GM21528 (cell line): ENCODE data around the gene EXOC4.

Experiments
- ATAC-seq: cut with Tn5 transposase; IDR thresholded peaks from one replicate; pipeline ENCODE4 v1.9.1; 2021; ENCODE audit warnings: mild to moderate bottlenecking, moderate library complexity; ENCODE audit not compliant: unreplicated experiment, low FRiP score

EXOC4 gene

DNA sequence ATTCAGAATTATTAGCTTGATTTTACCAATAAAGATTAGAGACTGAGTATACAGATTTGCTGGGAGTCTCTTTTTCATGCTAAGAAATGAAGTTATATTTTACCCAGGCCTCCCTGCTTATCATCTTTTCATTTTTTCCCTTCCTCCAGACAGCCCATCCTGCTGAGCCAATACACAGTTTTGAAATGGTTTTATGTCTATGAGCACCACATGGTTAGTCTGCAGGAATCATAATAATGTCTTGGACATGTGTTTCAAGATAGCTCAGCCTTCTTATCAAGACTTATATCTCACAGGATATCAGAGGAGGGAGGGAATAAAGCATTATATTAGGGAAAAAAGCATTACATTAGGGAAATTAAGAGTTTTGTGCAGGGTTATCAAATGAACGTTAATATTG is 157.1 kb downstream of the EXOC4 start:
- ATAC-seq = no peak

DNA sequence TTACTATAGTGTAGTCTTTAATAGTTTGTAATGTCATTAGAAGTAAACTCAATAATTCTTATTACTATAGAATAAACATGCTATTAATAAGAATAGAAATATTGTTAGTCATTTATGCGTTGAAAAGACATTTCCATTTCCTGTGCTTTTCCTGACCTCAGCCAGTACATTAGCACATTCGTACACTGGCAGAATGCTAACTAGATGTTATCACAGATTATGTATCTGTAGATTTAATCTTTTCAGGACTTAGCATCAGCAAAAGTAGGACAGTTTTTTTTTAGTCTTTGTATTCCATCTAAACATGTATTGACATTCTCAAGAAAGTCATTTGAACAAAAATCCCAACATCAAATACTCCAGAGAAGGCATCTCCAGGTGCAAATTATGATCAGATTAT is 158.5 kb downstream of the EXOC4 start:
- ATAC-seq = no peak

DNA sequence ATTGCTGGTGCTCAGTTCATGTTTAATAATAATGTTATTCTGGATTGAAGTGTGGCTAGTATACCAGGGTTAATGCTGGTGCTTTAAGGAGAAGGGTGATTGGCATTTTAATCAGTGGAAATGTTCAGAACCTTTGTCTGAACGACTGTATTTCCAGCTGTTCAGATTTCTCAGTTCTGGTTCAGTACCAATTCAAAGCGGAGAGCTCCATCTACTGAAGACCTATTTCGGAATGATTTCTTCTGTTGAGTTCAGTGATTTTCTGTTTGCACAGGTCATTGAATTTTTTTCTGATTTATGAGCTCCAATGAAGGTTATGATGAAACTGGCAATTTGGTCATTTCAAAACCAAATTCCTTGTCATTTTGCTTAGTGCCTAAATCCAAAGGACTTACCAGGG is 160.1 kb downstream of the EXOC4 start:
- no peak for ATAC-seq

GRCh38 chr7:133419041-133419440 is 166.2 kb downstream of the EXOC4 start:
- no peak for ATAC-seq

DNA sequence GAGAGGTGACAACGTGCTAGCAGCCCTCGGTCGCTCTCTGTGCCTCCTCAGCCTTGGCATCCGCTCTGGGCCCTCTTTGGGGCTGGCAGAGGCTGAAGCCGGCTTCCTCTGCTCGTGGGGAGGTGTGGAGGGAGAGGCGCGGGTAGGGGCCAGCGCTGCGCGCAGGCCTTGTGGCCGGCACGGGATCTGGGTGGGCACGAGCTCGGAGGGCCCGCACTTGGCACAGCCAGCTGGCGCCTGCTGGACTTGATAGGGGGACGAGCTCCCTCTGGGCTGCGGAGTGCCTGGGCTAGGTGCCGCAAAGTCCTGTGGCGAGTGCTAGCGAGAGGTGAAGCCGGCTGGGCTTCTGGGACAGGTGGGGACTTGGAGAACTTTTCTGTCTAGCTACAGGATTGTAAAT is 170.7 kb downstream of the EXOC4 start:
- ATAC-seq = no peak

DNA sequence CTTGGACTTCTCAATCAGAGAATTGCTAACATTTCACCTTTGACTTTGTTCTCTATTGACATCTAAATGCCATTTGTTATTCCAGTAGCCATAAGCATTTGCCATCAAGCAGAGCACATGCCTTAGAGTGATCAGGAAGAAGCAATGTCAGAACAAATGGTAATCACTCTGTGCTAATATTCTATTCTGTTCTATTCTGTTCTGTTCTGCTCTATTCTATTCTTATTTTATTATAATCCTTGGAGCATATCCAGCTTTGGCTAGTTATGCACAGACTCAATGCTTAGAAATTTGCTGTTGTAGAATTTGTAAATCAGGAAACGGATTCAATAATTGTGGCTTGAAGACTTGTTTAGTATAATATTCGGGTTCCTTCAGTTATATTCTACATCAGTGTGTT is 175.4 kb downstream of the EXOC4 start:
- no peak for ATAC-seq

DNA sequence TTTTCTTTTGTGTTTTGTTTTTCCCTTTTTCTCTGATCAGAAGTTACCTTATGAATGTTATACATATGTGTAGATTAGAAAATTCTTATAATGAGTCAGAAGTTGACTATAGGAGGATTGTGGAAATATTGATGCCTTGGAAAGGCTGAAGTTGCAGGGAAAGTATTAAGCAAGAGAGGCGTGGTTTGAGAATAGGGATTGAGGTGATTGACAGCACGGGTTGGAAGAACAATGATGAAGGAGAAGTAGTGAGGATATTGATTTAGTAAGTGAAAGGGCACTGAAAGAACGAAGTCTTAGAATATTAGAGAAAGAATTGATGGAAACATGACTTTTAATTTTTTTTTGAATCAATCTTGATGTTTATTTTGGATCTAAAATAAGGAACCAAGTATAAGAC is 176.0 kb downstream of the EXOC4 start:
- ATAC-seq = no peak

DNA sequence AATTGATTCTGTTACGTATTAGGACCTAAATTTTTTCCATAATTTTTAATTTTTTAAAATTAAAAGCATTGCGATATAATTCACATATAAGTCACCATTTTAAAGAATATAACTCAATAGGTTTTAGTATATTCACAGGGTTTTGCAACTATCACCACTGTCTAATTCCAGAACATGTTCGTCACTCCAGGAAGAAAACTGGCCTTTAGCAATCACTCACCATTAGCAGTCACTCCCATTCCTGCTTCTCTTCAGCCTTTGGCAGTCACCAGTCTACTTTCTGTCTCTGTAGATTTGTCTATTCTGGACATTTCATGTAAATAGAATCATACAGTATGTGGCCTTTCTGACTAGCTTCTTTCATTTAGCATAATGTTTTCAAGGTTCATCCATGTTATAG is 176.5 kb downstream of the EXOC4 start:
- ATAC-seq = no peak

- ATAC-seq = no peak
These were observed 178.4 kb downstream of the EXOC4 start for GRCh38 chr7:133431134-133431724.

DNA sequence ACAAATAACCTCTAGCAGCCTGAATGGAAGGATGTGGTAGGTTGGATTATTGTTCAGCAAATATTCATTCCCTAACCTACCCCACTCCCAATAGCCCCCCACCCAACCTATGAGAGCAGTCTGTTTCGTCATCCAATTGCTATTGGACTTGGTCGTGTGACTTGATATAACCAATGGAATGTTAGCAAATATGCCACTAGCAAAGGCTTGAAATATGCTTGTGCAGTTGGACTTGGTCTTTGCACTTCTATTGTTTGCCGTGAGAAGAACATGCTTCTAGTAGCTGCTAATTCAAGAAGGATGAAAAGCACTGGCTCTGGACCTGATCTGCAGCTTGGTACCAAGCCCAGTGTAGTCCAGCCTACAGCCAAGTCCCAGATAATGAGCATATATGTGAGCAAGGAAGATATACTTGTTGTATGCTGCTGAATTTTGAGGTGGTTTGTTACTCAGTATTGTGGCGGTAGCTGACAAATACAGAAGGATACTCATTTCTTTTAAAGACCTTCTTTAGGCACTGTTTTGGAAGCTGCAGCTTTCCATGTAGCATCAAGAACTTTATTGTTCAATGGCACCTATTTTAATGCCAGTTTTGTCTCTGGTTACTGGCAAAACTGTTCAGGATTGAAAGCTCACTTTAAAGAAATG is 180.4 kb downstream of the EXOC4 start:
- no peak for ATAC-seq

DNA sequence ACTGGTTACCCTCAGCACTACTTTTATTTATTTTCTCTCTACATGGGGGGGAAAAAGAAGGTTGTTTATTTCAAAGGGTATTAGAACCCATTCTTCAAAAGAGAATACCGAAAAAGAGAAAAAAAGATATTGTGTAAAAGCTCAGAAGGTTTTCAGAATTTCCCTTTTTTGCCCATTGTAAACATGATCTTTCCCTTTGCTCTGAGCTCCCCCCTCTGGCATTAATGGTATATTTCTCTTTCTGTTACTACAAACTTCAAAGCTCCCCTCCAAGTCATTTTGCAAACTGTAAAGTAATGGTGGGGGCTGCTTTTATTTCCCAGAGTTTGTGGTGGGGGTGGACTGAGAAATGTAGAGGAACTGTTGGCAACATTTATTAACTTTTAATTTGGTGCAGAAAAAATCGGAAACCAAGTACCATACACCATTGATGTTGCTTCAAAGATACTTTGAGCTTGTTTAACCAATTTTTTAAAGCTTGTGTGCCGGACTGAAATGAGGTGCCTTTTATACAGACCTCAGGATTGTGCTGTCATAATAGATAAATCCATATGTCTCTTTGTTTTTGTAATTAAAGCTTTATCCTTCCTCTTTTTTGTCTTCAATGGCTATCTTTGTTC is 181.5 kb downstream of the EXOC4 start:
- no peak for ATAC-seq

DNA sequence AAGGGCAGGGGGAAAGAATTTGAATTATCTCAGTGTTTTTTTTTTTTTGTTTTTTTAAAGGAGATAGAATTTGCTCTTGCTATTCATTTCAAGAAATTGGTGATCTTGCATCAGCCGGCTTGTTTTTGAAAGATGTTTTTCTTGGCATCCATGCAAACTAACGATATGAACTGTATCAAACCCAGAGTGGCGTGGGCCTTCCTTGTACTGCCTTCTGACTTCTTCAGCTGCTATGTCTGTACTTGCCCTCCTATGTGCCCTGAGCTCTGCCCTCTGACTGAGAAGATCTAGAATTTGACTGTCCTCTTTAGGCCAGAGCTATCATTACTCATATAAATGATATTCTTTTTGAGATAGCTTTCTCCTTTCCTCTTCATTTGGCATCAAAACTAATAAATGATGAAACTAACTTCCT is 183.1 kb downstream of the EXOC4 start:
- ATAC-seq = no peak

- ATAC-seq = no peak
These were observed 184.7 kb downstream of the EXOC4 start for GRCh38 chr7:133437544-133437943.

- no peak for ATAC-seq
These were observed 189.9 kb downstream of the EXOC4 start for GRCh38 chr7:133442818-133443217.

- no peak for ATAC-seq
These were observed 192.7 kb downstream of the EXOC4 start for GRCh38 chr7:133445617-133446016.

DNA sequence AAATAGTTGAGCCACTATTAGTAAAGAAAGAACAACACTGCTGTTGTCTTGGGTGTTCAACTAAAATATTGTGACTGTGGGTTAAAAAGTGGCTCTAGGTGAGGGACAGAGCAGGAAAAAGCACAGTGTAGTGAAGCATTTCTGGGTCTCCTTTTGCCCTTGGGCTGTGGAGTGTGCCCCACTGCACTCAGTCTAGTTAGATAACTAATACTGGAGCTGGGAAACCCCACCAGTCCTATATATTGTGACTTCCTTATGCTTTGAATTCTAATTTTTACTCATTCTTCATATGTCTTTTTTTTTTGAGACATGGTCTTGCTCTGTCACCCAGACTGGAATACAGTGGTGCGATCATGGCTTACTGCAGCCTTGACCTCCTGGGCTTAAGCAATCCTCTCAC is 195.1 kb downstream of the EXOC4 start:
- no peak for ATAC-seq

GRCh38 chr7:133452577-133452976 is 199.7 kb downstream of the EXOC4 start:
- ATAC-seq = no peak

DNA sequence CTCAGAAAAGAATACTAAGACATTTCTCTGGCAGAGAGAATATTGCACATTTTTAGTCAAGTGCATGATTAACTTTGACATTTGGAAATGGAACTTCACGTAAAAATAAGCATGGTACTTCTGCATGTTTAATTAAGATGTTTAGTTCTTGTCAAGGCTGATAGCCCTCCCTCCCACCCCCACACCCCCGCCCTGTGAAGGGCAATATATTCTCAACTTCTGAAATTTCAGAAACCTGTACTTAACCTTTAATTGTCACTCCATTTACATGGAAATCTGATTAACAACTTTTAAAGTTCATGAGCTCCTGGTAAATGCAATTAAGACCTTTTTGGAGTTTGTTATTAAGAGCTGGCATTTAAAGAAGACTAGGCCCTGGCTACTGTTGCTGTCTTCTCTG is 205.8 kb downstream of the EXOC4 start:
- no peak for ATAC-seq

- no peak for ATAC-seq
These were observed 208.5 kb downstream of the EXOC4 start for GRCh38 chr7:133461421-133461820.

- no peak for ATAC-seq
These were observed 222.8 kb downstream of the EXOC4 start for GRCh38 chr7:133475655-133476054.

DNA sequence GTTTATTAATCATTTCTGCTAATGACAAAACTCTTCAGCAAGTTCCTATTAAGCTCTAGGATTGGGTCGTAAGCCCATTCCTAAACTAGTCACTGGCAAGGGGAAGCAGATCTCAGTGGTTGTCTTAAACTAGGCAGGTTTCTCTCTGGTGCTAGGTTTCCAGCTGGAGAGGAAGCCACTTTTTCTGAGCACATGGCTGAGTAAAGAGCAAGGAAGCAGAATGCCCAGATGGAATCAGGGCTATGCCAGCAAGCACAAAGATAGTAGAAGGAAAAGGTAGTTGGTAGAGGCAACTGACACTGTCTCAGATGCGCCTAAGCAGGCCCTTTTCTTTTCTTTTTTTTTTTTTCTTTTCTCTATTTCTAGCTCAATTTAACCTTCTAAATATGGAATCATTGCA is 224.9 kb downstream of the EXOC4 start:
- ATAC-seq = no peak

DNA sequence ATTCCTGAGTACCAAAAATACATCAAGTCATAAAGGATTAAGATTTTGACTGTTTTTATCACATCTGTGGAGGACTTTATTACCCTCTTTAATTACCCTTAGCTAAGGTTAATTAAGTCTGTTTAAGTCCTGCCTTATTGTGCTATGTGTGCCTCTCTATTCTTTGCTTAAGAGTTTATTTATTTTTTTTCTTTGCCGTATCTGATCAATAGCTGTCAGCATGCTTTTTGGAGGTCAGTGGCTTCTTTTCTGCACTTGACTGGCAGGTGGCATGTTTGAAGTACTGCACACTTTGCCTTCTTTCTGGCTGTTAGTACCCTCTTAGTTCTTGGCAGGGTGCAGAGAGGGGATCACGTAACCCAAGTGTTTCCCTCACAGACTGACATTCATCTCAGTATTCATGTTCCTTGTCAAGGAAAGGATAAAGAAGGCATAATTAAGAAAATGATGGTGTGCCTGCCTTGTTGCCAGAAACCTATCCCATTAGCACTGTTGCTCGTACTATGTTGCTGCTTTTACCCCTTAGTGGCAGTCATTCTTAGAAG is 225.8 kb downstream of the EXOC4 start:
- ATAC-seq = no peak
